Measurements from ENCODE around the gene MED13L. TPM values are rescaled to one million over a fixed set of nuclear protein-coding genes. Genes with fewer than 3 reads are reported as not detected.

MED13L gene
- total RNA-seq, 4 donors from 2014 or later = 168 to 349 (median 246) TPM

DNA sequence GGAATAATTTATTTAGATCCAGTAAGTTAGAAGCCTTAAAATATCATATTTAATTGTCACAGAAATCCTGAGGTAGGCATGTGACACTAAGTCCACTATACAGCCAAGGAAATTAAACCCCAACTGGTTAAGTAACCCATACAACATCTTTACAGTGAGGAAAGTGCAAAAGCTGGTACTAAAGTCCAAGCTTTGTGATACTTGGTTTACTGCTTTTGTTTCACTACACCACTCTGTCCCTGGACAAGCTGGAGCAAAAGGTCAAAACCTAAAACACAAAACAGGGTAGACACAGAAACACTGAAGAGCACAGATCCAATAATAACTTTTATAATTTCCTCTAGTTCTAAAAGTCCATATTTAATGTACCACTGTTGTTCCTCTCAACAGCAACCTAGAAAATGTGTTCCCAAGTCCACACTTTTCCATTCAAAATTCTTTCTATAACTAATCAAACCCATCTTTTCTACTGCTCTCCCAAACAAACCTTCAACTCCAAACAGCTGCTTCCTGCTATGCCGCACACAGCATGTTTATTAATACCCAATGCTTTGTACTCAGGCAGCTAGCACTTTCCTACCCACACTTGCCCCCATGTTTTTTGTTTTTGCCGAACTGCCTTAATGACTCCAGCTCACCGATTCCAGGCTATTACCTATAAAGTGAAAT lies 90.9 kb downstream of the MED13L start:
- no peak for DNase-seq
- TF ChIP-seq CTCF (IDR thresholded peaks at IDR 0.05) = no peak
- no peak for TF ChIP-seq POLR2A (IDR thresholded peaks at IDR 0.05)
- WGBS, 2 donors = 67 to 74% methylated on average over 3 of the region's 3 CpGs
- intact Hi-C loops (cut with DNase I) = no loop called here
- Histone ChIP-seq H3K27ac (peak overlapping the region in 2 of 3 donors; percentile 8 to 27), H3K36me3 (no peaks in the 10 kb centered on the region), H3K4me1 (peaks cover 55 to 75% of the 10 kb centered on the region in 2 donors), H3K27me3 (no peaks in the 10 kb centered on the region), H3K9me3 (no peaks in the 10 kb centered on the region), H3K4me3 (replicated peaks in 1 of 3) (no peak overlapping the region)

- no peak overlapping the region for H3K27ac ChIP-seq
- H3K36me3 ChIP-seq = no peaks in the 10 kb centered on the region
- H3K4me3 ChIP-seq (replicated peaks in 1 of 3) = no peak overlapping the region
- peaks cover 56 to 68% of the 10 kb centered on the region in 2 donors for H3K4me1 ChIP-seq
- intact Hi-C loops (cut with DNase I) = no loop called here
- 93 to 97% methylated on average over 2 of the region's 2 CpGs for WGBS, 2 donors
- H3K9me3 ChIP-seq = no peaks in the 10 kb centered on the region
- H3K27me3 ChIP-seq = no peaks in the 10 kb centered on the region
- TF ChIP-seq POLR2A (IDR thresholded peaks at IDR 0.05) (no peak), CTCF (IDR thresholded peaks at IDR 0.05) (no peak)
- no peak for DNase-seq
These were observed 92.7 kb downstream of the MED13L start for GRCh38 chr12:116184763-116185162.

DNA sequence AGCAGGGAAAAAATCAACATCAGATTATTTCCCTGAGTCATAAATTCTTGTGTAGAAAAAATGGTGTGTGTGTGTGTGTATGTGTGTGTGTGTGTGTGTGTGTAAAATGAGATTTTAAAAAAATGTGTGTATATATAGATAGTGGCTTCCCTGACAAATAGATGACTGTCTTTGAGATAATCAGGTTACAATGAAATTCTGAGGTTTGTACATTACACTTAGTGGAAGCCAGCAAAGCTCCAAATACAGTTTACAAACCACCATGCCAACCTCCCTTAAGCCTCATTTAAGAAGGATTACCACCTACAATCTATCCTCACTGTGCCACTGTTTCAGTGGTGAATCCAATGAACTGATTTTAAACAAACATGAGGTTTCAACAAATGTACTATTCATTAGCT lies 93.8 kb downstream of the MED13L start:
- Histone ChIP-seq H3K4me3 (replicated peaks in 1 of 3) (no peak overlapping the region), H3K4me1 (peaks cover 54 to 65% of the 10 kb centered on the region in 2 donors), H3K9me3 (no peaks in the 10 kb centered on the region), H3K36me3 (no peaks in the 10 kb centered on the region), H3K27me3 (no peaks in the 10 kb centered on the region), H3K27ac (no peak overlapping the region)
- DNase-seq = no peak
- intact Hi-C loops (cut with DNase I) = no loop called here
- TF ChIP-seq POLR2A (IDR thresholded peaks at IDR 0.05) (no peak), CTCF (IDR thresholded peaks at IDR 0.05) (no peak)

- peaks cover 42 to 53% of the 10 kb centered on the region in 2 donors for H3K4me1 ChIP-seq
- intact Hi-C loops (cut with DNase I) = no loop called here
- TF ChIP-seq POLR2A (IDR thresholded peaks at IDR 0.05) (no peak), CTCF (IDR thresholded peaks at IDR 0.05) (no peak)
- peak overlapping the region in 1 of 3 donors; percentile 51 for H3K27ac ChIP-seq
- no peaks in the 10 kb centered on the region for H3K27me3 ChIP-seq
- H3K36me3 ChIP-seq = no peaks in the 10 kb centered on the region
- H3K4me3 ChIP-seq (replicated peaks in 1 of 3) = no peak overlapping the region
- WGBS, 2 donors = 24 to 50% methylated on average over 1 of the region's 1 CpG
- no peaks in the 10 kb centered on the region for H3K9me3 ChIP-seq
- DNase-seq = no peak
These were observed 95.0 kb downstream of the MED13L start for GRCh38 chr12:116182359-116183063.

DNA sequence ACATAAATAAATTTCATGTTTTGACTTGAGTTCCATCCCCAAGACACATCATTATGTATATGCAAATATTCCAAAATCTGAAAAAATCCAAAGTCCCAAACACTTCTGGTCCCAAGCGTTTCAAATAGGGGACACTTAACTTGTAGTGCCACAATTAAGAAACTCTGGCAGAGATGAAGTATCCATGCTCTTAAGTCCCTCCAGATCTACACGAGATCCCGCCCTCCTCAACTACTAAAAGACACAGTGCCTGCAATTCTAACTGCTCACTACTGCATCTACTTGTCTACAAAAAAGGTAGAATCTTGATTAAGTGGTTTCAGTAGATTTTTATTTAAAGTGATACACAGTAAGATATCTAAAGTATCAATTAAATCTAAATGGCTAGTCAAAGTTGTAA lies 97.0 kb downstream of the MED13L start:
- H3K4me1 ChIP-seq = peaks cover 30 to 44% of the 10 kb centered on the region in 2 donors
- TF ChIP-seq CTCF (IDR thresholded peaks at IDR 0.05) (no peak), POLR2A (IDR thresholded peaks at IDR 0.05) (no peak)
- intact Hi-C loops (cut with DNase I) = no loop called here
- H3K27me3 ChIP-seq = no peaks in the 10 kb centered on the region
- peak; percentile 15 to 23 for DNase-seq
- H3K4me3 ChIP-seq (replicated peaks in 1 of 3) = no peak overlapping the region
- WGBS, 2 donors = 32% methylated on average over 3 of the region's 3 CpGs
- H3K27ac ChIP-seq = no peak overlapping the region
- H3K36me3 ChIP-seq = no peaks in the 10 kb centered on the region
- no peaks in the 10 kb centered on the region for H3K9me3 ChIP-seq

All from thyroid gland (tissue), 4 donors.